Measurements from ENCODE around the gene IFT22.
"Not testable (repeated sequence)": the region's sequence is repeated elsewhere in the genome, so short reads cannot be mapped to it uniquely, and the experiment has no call there.

IFT22 gene

DNA sequence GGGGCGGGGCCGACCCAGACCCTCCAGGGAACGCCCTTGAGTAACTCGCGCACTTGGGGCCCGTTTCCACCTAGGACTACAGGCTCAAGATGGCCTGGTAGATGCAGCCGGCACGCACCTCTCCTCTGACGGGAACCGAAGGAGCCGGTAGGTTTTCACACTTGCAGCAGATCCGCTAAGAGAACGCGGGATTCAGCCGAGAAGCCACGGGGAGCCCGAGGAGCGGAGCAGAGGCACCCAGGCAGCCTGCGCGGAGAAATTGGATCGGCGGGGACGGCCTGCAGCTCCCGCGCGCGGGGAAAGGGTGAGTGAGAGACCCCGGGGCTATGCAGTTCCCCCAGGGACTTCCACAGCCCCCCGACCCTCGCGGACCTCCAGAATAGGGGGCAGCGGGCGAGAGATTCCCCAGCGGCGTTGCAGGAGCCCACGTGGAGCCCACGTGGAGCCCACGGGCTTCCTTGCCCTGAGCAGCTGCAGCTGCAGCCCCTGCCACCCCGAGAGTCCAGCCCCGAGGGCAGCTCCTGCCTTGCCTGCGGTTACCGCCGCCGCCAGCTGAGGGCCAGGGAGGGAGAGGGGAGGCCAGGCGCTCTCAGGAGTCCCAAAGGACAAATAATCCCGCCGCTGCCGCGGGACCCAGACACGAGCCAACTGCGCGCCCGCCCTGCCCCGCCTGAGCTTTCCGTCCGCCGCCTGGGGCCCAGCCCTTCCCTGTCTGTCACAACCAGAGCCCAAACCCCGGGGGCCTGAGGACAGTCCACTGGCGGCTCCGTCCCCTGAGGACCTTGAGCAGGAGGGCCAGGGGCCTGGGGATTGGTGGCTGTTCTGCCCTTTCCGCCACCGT lies 13.1 kb downstream of the IFT22 start:
- peak; percentile 77 for DNase-seq (ENCODE audit: low spot score)

DNA sequence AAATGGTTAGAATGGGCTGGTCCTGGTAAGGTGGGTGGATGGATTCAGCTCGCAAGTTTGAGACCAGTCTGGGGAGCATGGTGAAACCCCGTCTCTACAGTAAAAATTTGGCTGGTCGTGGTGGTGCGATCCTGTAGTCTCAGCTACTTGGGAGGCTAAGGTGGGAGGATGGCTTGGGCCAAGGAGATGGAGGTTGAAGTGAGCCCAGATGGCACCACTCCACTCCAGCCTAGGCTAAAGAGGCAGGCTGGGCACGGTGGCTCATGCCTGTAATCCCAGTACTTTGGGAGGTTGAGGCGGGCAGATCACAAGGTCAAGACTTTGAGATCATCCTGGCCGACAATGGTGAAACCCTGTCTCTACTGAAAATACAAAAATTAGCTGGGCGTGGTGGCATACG lies 15.3 kb downstream of the IFT22 start:
- no peak for DNase-seq (ENCODE audit: low spot score)

- no peak for DNase-seq (ENCODE audit: low spot score)
Observed at GRCh38 chr7:101303102-101303701, 18.4 kb downstream of the IFT22 start.

DNA sequence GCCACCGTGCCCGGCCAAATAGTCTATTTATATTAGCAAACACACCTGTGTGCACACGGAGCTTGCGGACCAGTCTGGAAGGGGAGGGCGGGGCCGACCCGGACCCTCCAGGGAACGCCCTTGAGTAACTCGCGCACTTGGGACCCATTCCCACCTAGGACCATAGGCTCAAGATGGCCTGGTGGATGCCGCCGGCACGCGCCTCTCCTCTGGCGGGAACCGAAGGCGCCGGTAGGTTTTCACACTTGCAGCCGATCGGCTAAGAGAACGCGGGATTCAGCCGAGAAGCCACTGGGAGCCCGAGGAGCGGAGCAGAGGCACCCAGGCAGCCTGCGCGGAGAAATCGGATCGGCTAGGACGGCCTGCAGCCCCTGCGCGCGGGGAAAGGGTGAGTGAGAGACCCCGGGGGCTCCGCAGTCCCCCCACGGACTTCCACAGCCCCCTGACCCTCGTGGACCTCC lies 18.9 kb downstream of the IFT22 start:
- DNase-seq (ENCODE audit: low spot score), result no peak

DNA sequence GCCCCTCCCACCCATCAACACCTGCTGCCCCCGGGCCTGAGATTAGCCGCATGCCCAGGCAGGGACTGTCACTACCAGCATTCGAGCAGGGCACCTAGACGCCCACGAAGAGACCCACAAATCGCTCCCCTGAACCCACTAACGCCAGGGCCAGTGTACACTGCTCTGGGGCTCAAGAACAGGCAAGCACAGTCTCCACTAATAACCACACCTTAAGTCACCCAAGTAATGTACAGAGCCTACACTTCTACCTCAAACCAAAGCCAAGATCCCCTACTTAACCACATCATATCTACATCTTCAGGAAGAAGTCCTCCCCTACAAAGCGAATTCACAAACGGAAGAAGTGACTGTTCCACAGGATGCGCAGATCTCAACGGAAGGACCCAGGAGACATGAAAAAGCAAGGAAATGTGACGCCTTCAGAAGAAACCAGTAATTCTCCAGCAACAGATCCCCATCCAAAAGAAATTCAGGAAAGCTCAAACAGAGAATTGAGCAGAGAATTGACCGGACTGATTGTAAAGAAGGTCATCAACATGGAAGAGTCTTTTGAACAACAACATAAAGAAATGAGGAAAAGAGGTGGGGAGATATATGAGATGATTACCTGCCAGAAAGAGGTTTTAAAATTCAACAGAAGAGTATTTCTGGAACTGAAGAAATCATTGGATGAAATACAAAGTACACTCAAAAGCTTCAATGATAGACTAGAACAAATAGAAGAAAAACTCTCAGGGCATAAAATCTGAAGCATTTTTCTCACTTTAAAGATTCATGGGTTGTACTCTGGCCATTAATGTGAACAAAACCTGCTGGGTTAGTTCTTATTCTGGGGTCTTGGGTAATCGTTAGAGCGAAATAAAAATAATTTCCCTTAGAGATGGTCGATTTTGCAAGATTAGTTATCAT lies 20.9 kb downstream of the IFT22 start:
- DNase-seq (ENCODE audit: low spot score), result no peak

- no peak for DNase-seq (ENCODE audit: low spot score)
Observed at GRCh38 chr7:101299511-101300464, 21.8 kb downstream of the IFT22 start.

GRCh38 chr7:101294832-101295121 lies 26.8 kb downstream of the IFT22 start:
- no peak for DNase-seq (ENCODE audit: low spot score)

DNA sequence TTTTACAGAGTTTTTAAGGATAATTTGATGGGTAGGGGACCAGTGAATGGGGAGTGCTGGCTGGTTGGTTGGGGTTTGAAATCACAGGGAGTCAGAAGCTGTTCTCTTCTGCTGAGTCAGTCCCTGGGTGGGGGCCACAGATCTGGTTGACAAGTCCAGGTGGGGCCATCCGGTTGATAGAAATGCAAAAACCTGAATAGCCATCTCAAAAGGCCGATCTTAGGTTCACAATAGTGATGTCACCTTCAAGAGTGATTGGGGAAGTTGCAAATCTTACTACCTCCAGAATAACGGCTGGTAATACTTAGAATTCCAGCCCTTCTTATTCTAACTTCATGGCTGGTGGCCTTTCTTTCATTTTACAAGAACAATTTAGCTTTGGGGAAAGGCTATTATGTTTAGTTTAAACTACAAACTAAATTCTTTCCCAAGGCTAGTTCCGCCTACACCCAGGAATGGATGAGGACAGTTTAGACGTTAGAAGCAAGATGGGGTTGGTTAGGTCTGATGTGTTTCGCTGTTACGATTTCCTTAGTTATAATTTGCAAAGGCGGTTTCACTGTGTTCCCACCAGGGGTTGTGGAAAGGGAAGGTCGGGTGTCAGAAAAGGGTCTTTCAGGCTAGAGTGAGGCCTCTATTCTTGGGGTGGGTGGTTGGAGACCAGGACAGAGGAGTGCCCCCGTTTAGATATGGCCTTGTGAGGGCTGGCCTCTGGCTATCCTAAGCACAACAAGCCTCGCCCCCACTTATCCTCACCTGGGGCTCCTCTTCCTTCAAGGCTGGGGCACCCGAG lies 27.4 kb downstream of the IFT22 start:
- DNase-seq (ENCODE audit: low spot score), result peak; percentile 60

- DNase-seq (ENCODE audit: low spot score), result not testable (repeated sequence)
Observed at GRCh38 chr7:101293069-101294021, 28.3 kb downstream of the IFT22 start.

- DNase-seq (ENCODE audit: low spot score), result not testable (repeated sequence)
Observed at GRCh38 chr7:101292566-101292965, 29.0 kb downstream of the IFT22 start.

- not testable (repeated sequence) for DNase-seq (ENCODE audit: low spot score)
Observed at GRCh38 chr7:101290186-101291037, 31.2 kb downstream of the IFT22 start.

DNA sequence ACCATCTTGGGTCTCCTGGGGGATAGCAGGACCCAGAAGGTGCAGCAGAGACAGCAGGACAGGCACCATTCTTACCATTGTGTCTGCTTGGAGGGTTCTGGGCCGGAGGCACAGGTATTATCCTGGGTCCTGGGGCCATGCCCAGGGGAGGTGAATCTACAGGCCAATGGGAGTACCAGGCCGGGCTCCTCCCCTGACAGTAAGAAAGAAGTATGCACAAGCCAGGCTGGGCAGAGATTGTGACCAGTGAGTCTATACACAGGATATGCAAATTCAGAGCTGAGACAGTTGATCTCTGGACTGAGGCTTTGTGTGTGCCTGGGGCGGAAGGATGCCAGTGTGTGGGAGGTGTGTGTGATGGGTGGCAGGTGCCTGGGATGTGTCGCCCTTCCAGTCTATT lies 31.9 kb downstream of the IFT22 start:
- not testable (repeated sequence) for DNase-seq (ENCODE audit: low spot score)

- DNase-seq (ENCODE audit: low spot score), result no peak
Observed at GRCh38 chr7:101288439-101288838, 33.2 kb downstream of the IFT22 start.

DNA sequence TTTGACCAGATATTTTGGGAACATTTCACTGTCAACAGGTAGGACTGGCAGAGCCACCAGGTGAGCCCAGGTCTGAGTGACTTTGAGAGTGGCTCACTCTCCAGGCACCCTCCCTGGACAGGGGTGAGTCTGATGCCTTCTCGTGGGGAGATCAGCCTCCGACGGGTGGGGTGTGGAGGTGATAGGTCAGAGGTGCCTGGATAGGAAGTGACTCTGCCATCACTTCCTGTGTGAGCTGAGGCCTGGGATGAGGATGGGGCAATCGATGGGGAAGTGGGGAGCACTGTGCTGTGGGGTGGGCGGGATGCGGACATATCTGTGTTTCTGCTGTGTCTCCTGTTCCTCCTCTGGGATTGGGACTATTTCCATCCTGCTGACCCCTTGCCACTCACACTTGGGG lies 34.6 kb downstream of the IFT22 start:
- no peak for DNase-seq (ENCODE audit: low spot score)

DNA sequence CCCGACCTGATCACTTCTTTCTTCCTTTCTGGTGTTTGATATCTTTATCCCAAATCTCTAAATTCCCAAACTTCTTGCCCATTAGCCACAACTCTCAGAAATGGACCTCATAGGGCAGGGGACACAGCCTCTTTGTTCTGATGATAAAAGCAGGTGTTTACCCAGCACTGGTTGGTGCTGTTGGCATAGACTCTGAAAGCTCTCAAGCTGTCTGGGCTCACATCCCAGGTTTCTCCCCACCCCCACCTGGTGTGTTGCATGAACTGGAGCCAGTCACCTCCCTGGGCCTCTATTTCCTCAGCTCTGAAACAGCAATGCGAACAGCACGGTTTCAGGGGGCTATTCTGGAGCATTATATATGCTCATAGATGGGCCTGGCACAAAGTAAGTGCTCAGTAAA lies 35.7 kb downstream of the IFT22 start:
- DNase-seq (ENCODE audit: low spot score), result not testable (repeated sequence)

DNA sequence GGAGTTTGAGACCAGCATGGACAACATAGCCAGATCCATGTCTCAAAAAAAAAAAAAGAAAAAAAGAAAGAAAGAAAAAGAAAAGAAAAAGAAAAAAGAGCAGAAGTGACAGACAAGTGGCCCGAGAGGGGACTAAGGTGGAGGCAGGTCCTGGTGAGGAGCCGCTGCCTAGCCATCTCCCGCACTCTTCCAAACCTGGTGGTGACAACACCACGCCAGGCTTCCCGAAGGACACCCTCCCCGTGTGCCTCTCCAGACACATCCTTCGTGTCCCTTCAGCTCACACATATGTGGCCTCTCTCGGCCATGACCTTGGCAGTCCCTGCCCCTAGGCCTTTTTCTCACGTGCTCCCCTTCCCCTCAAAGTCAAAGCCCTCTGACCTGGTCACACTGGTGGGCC lies 36.4 kb downstream of the IFT22 start:
- DNase-seq (ENCODE audit: low spot score), result no peak

GRCh38 chr7:101280912-101281311 lies 40.7 kb downstream of the IFT22 start:
- not testable (repeated sequence) for DNase-seq (ENCODE audit: low spot score)

DNA sequence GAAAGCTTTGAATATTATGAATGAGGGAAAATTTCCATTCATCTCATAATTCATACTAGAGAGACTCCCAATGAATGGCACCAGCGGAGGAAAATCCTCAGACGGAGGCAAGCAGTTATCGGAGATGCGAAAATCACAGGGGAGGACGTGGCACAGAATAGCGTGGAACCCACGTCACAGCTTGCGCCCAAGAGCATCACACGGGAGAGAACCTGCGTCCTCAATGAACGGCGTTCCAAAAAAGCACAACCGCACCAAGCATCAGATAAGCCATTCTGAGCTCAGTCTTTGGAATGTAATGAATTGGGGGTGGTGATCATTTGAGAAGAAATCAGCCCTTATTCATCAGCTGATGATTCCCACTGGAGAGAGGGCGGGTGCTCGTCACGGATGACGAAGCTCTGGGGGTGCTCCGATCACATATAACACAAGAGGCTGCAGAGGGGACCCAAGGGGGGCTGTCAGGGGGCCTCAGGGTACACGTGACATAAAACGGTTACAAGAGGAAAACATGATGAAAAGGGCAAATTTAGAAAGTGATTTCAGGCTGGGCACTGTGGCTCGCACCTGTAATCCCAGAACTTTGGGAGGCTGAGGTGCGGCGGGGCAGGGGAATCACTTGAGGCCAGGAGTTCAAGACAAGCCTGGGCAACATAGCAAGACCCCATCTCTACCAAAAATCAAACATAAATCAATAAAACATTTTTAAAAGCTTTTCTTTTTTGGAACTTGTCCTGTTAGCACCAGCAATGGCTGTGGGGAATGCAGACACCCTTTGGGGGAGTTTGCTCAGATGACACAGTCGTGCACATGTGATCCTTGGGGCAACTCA lies 42.9 kb downstream of the IFT22 start:
- no peak for DNase-seq (ENCODE audit: low spot score)
